CD4-positive, alpha-beta memory T cell (primary cell): Measurements from ENCODE around the gene NUCB1. TPM values are rescaled to one million over a fixed set of nuclear protein-coding genes. Genes with fewer than 3 reads are reported as not detected.

Experiments used
- CTCF ChIA-PET: fragments of 350-600 bp; sonication (Branson Sonifier 250); formaldehyde crosslinking; loops from one replicate; lab custom pipeline; 2021; ENCODE audit warnings: inconsistent platforms; ENCODE audit not compliant: partially characterized antibody; lab: Charles Lee
- POLR2A ChIA-PET: fragments of 350-600 bp; sonication (Branson Sonifier 250); formaldehyde crosslinking; loops from one replicate; lab custom pipeline; 2021; ENCODE audit not compliant: partially characterized antibody; lab: Charles Lee
- DNase-seq, 5 donors: peaks; one replicate each; pipeline versions ENCODE4 v3.0.0 to v3.0.0-alpha.2; 2020 to 2022; ENCODE audit warnings: mixed read lengths in 1 of 5
- H3K27ac ChIP-seq: one replicate; pipeline ENCODE4 v1.7.0; 2013; ENCODE audit warnings: low read depth, low read length
- H3K27me3 ChIP-seq: 2 replicates; pipeline ENCODE4 v1.7.0; 2013; ENCODE audit warnings: mild to moderate bottlenecking, low read length, moderate library complexity; ENCODE audit not compliant: insufficient read depth
- H3K36me3 ChIP-seq: 2 replicates; pipeline ENCODE4 v1.7.0; 2013; ENCODE audit warnings: mild to moderate bottlenecking, low read length, moderate library complexity; ENCODE audit not compliant: insufficient read depth
- H3K4me1 ChIP-seq: 2 replicates; pipeline ENCODE4 v1.7.0; 2013; ENCODE audit warnings: mild to moderate bottlenecking, low read length, moderate library complexity; ENCODE audit not compliant: insufficient read depth
- H3K4me3 ChIP-seq, 2 donors: one replicate each; pipeline ENCODE4 v1.7.0; 2013; ENCODE audit warnings: low read length in 2 of 2, mild to moderate bottlenecking in 1 of 2
- H3K9me3 ChIP-seq, 2 donors: one replicate each; pipeline ENCODE4 v1.7.0; 2013; ENCODE audit warnings: low read length in 2 of 2, control low read depth in 1 of 2; ENCODE audit not compliant: control insufficient read depth in 1 of 2
- H3K27ac Mint-ChIP-seq, 7 donors: one replicate each; pipeline ENCODE4 v1.8.0; 2020 to 2021; ENCODE audit warnings: mixed read lengths in 7 of 7, mild to moderate bottlenecking in 6 of 7, inconsistent platforms in 3 of 7, moderate library complexity in 3 of 7
- H3K27me3 Mint-ChIP-seq, 2 donors: one replicate each; pipeline ENCODE4 v1.8.0; 2020 to 2021; ENCODE audit warnings: mixed read lengths in 2 of 2
- H3K36me3 Mint-ChIP-seq, 2 donors: one replicate each; pipeline ENCODE4 v1.8.0; 2020 to 2021; ENCODE audit warnings: mixed read lengths in 2 of 2, inconsistent platforms in 1 of 2, mild to moderate bottlenecking in 1 of 2
- H3K4me1 Mint-ChIP-seq, 4 donors: one replicate each; pipeline ENCODE4 v1.8.0; 2020 to 2021; ENCODE audit warnings: mixed read lengths in 4 of 4, mild to moderate bottlenecking in 1 of 4
- H3K4me3 Mint-ChIP-seq, 8 donors: one replicate each; pipeline ENCODE4 v1.8.0; 2020 to 2021; ENCODE audit warnings: mixed read lengths in 8 of 8, mild to moderate bottlenecking in 7 of 8, moderate library complexity in 6 of 8, inconsistent platforms in 3 of 8
- H3K9me3 Mint-ChIP-seq, 8 donors: one replicate each; pipeline ENCODE4 v1.8.0; 2020 to 2021; ENCODE audit warnings: mixed read lengths in 8 of 8, mild to moderate bottlenecking in 5 of 8, inconsistent platforms in 3 of 8, moderate library complexity in 1 of 8
- intact Hi-C: fragments of 100-400 bp; cut with micrococcal nuclease; formaldehyde crosslinking; loops from one replicate; pipeline ENCODE4 v1.15.1; 2023
- polyA plus RNA-seq, 2 donors: library from polyadenylated mRNA; unstranded; fragments of 300-500 nt; fragmentation: Illumina TruSeq; gene quantifications; one replicate each; pipeline ENCODE4 v1.2.3, GENCODE V29; 2021
- total RNA-seq, 2 experiments: library from RNA; stranded (reverse); gene quantifications; one replicate each; pipeline ENCODE4 v1.2.3, GENCODE V29; 2021

The NUCB1 gene
- total and polyA plus RNA-seq, 4 experiments from 2014 or later = 65.3 to 145 (median 129) TPM

- peak overlapping the region in 1 of 7 donors; percentile 25 for H3K27ac Mint-ChIP-seq
- H3K4me1 ChIP-seq = peaks cover 14% of the 10 kb centered on the region
- DNase-seq = no peak
- no peaks in the 10 kb centered on the region for H3K36me3 Mint-ChIP-seq
- intact Hi-C loops = loop anchor here (1.0 to 10.0 kb wide), 3 partner anchors 12 to 73 kb away; partner anchors contain the start of genes DHDH, NUCB1 and PPP1R15A
- H3K27me3 Mint-ChIP-seq = no peaks in the 10 kb centered on the region
- H3K36me3 ChIP-seq = no peaks in the 10 kb centered on the region
- H3K9me3 ChIP-seq = no peaks in the 10 kb centered on the region
- peaks cover 2 to 10% (median 6%) of the 10 kb centered on the region in 4 donors for H3K4me1 Mint-ChIP-seq
- no peaks in the 10 kb centered on the region for H3K27me3 ChIP-seq
- H3K27ac ChIP-seq = peak overlapping the region; percentile 35
- peak overlapping the region in 5 of 8 donors; percentile 15 to 90 (median 38) for H3K4me3 Mint-ChIP-seq
- CTCF ChIA-PET = no interaction called here
- POLR2A ChIA-PET = interaction anchor here (0.6 to 1.2 kb wide), 3 partner anchors 12 to 173 kb away, joined by 3 to 5 read pairs (median 4); partner anchors contain the start of gene PPP1R15A
- H3K9me3 Mint-ChIP-seq = no peaks in the 10 kb centered on the region
- peak overlapping the region; percentile 45 to 55 for H3K4me3 ChIP-seq
Measured at GRCh38 chr19:48859711-48860572, 40.2 kb upstream of the NUCB1 start.

- H3K9me3 Mint-ChIP-seq = no peaks in the 10 kb centered on the region
- no peak for DNase-seq
- POLR2A ChIA-PET = interaction anchor here (0.6 to 2.1 kb wide), 2 partner anchors 11 to 14 kb away, joined by 3 to 7 read pairs; partner anchors contain the start of gene PPP1R15A
- CTCF ChIA-PET = no interaction called here
- H3K4me1 Mint-ChIP-seq = peaks cover 2 to 10% (median 6%) of the 10 kb centered on the region in 4 donors
- H3K36me3 Mint-ChIP-seq = no peaks in the 10 kb centered on the region
- Histone ChIP-seq H3K4me1 (peaks cover 14% of the 10 kb centered on the region), H3K27ac (no peak overlapping the region), H3K4me3 (no peak overlapping the region), H3K27me3 (no peaks in the 10 kb centered on the region), H3K9me3 (no peaks in the 10 kb centered on the region), H3K36me3 (no peaks in the 10 kb centered on the region)
- H3K27me3 Mint-ChIP-seq = peaks cover 0 to under 1% of the 10 kb centered on the region in 2 donors
- peak overlapping the region in 1 of 8 donors; percentile 2 for H3K4me3 Mint-ChIP-seq
- intact Hi-C loops = no loop called here
- no peak overlapping the region for H3K27ac Mint-ChIP-seq
Measured at GRCh38 chr19:48861313-48861712, 38.8 kb upstream of the NUCB1 start.

GRCh38 chr19:48862827-48863226 is 37.3 kb upstream of the NUCB1 start:
- H3K36me3 ChIP-seq = no peaks in the 10 kb centered on the region
- ChIA-PET CTCF (no interaction called here), POLR2A (interaction anchor here (2.1 kb wide), 1 partner anchor 10 kb away, joined by 7 read pairs; the partner anchor contains the start of gene PPP1R15A)
- H3K4me3 ChIP-seq = no peak overlapping the region
- peaks cover 14% of the 10 kb centered on the region for H3K4me1 ChIP-seq
- Mint-ChIP-seq H3K36me3 (no peaks in the 10 kb centered on the region), H3K4me3 (no peak overlapping the region), H3K27ac (no peak overlapping the region), H3K9me3 (no peaks in the 10 kb centered on the region), H3K4me1 (peaks cover 2 to 10% (median 6%) of the 10 kb centered on the region in 4 donors), H3K27me3 (peaks cover 2 to 4% of the 10 kb centered on the region in 2 donors)
- H3K27me3 ChIP-seq = no peaks in the 10 kb centered on the region
- no peak for DNase-seq
- intact Hi-C loops = no loop called here
- no peak overlapping the region for H3K27ac ChIP-seq
- no peaks in the 10 kb centered on the region for H3K9me3 ChIP-seq

GRCh38 chr19:48866692-48867091 is 33.4 kb upstream of the NUCB1 start:
- no peaks in the 10 kb centered on the region for H3K36me3 Mint-ChIP-seq
- no peak overlapping the region for H3K4me3 ChIP-seq
- peaks cover 4 to 5% of the 10 kb centered on the region in 2 donors for H3K27me3 Mint-ChIP-seq
- no peaks in the 10 kb centered on the region for H3K4me1 Mint-ChIP-seq
- H3K9me3 ChIP-seq = no peaks in the 10 kb centered on the region
- no peaks in the 10 kb centered on the region for H3K9me3 Mint-ChIP-seq
- no peak overlapping the region for H3K4me3 Mint-ChIP-seq
- ChIA-PET POLR2A (interaction anchor here (1.3 kb wide), 1 partner anchor 15 kb away, joined by 3 read pairs; no protein-coding TSS in a partner anchor), CTCF (no interaction called here)
- H3K27ac Mint-ChIP-seq = peak overlapping the region in 1 of 7 donors; percentile 24
- H3K36me3 ChIP-seq = no peaks in the 10 kb centered on the region
- intact Hi-C loops = no loop called here
- DNase-seq = no peak
- no peaks in the 10 kb centered on the region for H3K27me3 ChIP-seq
- no peaks in the 10 kb centered on the region for H3K4me1 ChIP-seq
- H3K27ac ChIP-seq = no peak overlapping the region

- no peak for DNase-seq
- ChIA-PET CTCF (no interaction called here), POLR2A (no interaction called here)
- H3K9me3 ChIP-seq = no peaks in the 10 kb centered on the region
- no peak overlapping the region for H3K4me3 ChIP-seq
- no peaks in the 10 kb centered on the region for H3K36me3 ChIP-seq
- no peak overlapping the region for H3K4me3 Mint-ChIP-seq
- H3K27me3 ChIP-seq = no peaks in the 10 kb centered on the region
- H3K27ac Mint-ChIP-seq = peak overlapping the region in 2 of 7 donors; percentile 24 to 42
- peaks cover 0 to 4% (median 2%) of the 10 kb centered on the region in 4 donors for H3K4me1 Mint-ChIP-seq
- peaks cover 0 to 3% (median 0%) of the 10 kb centered on the region in 8 donors for H3K9me3 Mint-ChIP-seq
- no peaks in the 10 kb centered on the region for H3K4me1 ChIP-seq
- no peak overlapping the region for H3K27ac ChIP-seq
- peaks cover 4 to 7% of the 10 kb centered on the region in 2 donors for H3K27me3 Mint-ChIP-seq
- peaks cover 0 to 2% of the 10 kb centered on the region in 2 donors for H3K36me3 Mint-ChIP-seq
- intact Hi-C loops = no loop called here
Measured at GRCh38 chr19:48867123-48867745, 32.9 kb upstream of the NUCB1 start.

- ChIA-PET CTCF (no interaction called here), POLR2A (no interaction called here)
- H3K27me3 Mint-ChIP-seq = peaks cover 4 to 9% of the 10 kb centered on the region in 2 donors
- Histone ChIP-seq H3K4me1 (no peaks in the 10 kb centered on the region), H3K36me3 (no peaks in the 10 kb centered on the region), H3K4me3 (no peak overlapping the region), H3K9me3 (no peaks in the 10 kb centered on the region), H3K27me3 (no peaks in the 10 kb centered on the region), H3K27ac (no peak overlapping the region)
- peaks cover 0 to 7% of the 10 kb centered on the region in 2 donors for H3K36me3 Mint-ChIP-seq
- intact Hi-C loops = no loop called here
- H3K4me3 Mint-ChIP-seq = no peak overlapping the region
- H3K9me3 Mint-ChIP-seq = peaks cover 0 to 8% (median 0%) of the 10 kb centered on the region in 8 donors
- peak overlapping the region in 1 of 7 donors; percentile 8 for H3K27ac Mint-ChIP-seq
- peaks cover 1 to 9% (median 2%) of the 10 kb centered on the region in 4 donors for H3K4me1 Mint-ChIP-seq
- DNase-seq = no peak
Measured at GRCh38 chr19:48867746-48868113, 32.4 kb upstream of the NUCB1 start.
